LNCAP (cell line): Measurements from ENCODE around the gene PRKAA1.

Experiments used
- CTCF ChIP-seq: fragments of 450-650 bp; IDR thresholded peaks from 2 replicates; pipeline ENCODE4 v1.5.1; 2017; ENCODE audit warnings: mild to moderate bottlenecking

PRKAA1 gene

GRCh38 chr5:40717281-40717680 is 80.9 kb downstream of the PRKAA1 start:
- TF ChIP-seq CTCF, result no peak

GRCh38 chr5:40716590-40716989 is 81.6 kb downstream of the PRKAA1 start:
- TF ChIP-seq CTCF, result no peak

GRCh38 chr5:40716000-40716399 is 82.2 kb downstream of the PRKAA1 start:
- peak; percentile 55; the same call in 1 of the 2 replicates for TF ChIP-seq CTCF

GRCh38 chr5:40714001-40714400 is 84.2 kb downstream of the PRKAA1 start:
- TF ChIP-seq CTCF, result no peak
